Measurements from ENCODE around the gene TMEM266. TPM values are rescaled to one million over a fixed set of nuclear protein-coding genes. Genes with fewer than 3 reads are reported as not detected.

TMEM266 gene
- total RNA-seq, 1 donor from 2014 or later: 0.16 TPM

DNA sequence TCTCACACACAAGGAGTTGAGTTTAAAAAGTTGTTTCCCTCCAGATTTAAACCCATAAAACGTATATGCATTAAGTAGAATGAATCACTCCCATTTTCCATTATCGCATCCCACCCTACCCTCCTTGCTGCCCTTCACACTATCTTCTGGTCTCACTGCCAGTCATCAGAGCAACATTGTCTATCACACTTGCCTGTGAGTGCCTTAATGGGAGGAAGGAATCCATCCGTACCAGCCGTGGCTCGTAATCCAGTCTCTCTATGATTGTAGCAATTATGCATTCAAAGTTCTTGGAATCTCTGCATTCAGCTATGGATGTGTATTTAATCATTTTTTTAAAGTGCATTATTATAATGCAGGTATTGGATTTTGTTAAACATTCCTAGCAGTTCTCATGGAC, 1.9 kb downstream of the TMEM266 start:
- POLR2A ChIA-PET: interaction anchor here (0.7 kb wide), 1 partner anchor 240 kb away, joined by 3 read pairs; no protein-coding TSS in a partner anchor
- peaks cover 41% of the 10 kb centered on the region for H3K4me1 Mint-ChIP-seq
- no peak overlapping the region for H3K4me3 Mint-ChIP-seq
- ATAC-seq (ENCODE audit: low read depth) (no peak), DNase-seq (no peak)
- TF ChIP-seq, protein P1, sequence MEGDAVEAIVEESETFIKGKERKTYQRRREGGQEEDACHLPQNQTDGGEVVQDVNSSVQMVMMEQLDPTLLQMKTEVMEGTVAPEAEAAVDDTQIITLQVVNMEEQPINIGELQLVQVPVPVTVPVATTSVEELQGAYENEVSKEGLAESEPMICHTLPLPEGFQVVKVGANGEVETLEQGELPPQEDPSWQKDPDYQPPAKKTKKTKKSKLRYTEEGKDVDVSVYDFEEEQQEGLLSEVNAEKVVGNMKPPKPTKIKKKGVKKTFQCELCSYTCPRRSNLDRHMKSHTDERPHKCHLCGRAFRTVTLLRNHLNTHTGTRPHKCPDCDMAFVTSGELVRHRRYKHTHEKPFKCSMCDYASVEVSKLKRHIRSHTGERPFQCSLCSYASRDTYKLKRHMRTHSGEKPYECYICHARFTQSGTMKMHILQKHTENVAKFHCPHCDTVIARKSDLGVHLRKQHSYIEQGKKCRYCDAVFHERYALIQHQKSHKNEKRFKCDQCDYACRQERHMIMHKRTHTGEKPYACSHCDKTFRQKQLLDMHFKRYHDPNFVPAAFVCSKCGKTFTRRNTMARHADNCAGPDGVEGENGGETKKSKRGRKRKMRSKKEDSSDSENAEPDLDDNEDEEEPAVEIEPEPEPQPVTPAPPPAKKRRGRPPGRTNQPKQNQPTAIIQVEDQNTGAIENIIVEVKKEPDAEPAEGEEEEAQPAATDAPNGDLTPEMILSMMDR (IDR thresholded peaks at IDR 0.05): no peak
- H3K9me3 Mint-ChIP-seq: no peaks in the 10 kb centered on the region
- no peak overlapping the region for H3K27ac Mint-ChIP-seq
- peaks cover 33% of the 10 kb centered on the region for H3K27me3 Mint-ChIP-seq
- CTCF ChIA-PET: interaction anchor here (7.9 kb wide), 1 partner anchor 78 kb away, joined by 101 read pairs; no protein-coding TSS in a partner anchor
- H3K36me3 Mint-ChIP-seq (ENCODE audit: low read depth): no peaks in the 10 kb centered on the region
- intact Hi-C loops (cut with micrococcal nuclease): no loop called here

DNA sequence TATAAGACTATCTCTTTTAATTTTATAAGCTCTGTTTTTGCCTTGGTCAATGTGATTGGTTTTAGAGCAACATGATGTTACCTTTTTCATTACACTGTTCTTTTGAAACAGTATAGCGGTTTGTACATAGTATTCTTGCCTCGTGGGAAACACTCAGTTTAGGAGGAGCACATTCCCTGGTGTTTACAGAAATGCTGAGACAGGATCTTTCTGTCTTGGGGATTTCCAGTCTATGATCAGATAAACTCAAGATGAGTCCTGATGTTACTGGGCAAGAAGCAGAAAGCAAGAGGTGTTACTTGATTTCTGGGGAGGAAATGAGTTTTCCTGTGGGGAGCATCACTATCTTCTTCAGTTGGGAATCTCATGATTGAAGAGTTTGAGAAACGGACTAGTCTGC, 2.5 kb downstream of the TMEM266 start:
- H3K27ac Mint-ChIP-seq: no peak overlapping the region
- H3K4me3 Mint-ChIP-seq: no peak overlapping the region
- ChIA-PET POLR2A (no interaction called here), CTCF (interaction anchor here (0.6 to 7.9 kb wide), 2 partner anchors 64 to 77 kb away, joined by 3 to 101 read pairs; no protein-coding TSS in a partner anchor)
- H3K4me1 Mint-ChIP-seq: peaks cover 35% of the 10 kb centered on the region
- no peaks in the 10 kb centered on the region for H3K9me3 Mint-ChIP-seq
- TF ChIP-seq, protein P1 (IDR thresholded peaks at IDR 0.05): no peak
- peaks cover 33% of the 10 kb centered on the region for H3K27me3 Mint-ChIP-seq
- no peak for DNase-seq
- intact Hi-C loops (cut with micrococcal nuclease): no loop called here
- H3K36me3 Mint-ChIP-seq (ENCODE audit: low read depth): no peaks in the 10 kb centered on the region
- no peak for ATAC-seq (ENCODE audit: low read depth)

DNA sequence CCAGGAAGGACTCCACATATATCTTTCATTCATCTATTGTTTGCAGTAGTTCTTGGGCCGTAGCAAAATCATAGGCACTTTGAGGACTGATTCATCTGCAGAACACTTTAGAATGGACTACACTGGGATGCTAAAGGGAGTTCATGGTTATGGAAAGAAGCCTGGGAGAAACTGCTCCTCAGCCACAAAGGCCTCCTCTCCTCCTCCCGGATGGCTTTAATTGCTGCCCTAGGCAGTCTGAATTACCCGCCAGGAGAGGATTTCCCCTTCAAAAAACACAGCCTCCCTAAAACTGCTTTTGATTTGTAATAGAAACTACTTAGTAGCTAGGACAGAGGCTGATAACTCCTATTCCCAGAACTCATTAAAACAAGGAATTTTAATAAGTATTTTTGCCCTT, 4.6 kb downstream of the TMEM266 start:
- H3K36me3 Mint-ChIP-seq (ENCODE audit: low read depth): no peaks in the 10 kb centered on the region
- ChIA-PET CTCF (no interaction called here), POLR2A (no interaction called here)
- TF ChIP-seq, protein P1 (IDR thresholded peaks at IDR 0.05): no peak
- no peaks in the 10 kb centered on the region for H3K9me3 Mint-ChIP-seq
- H3K4me1 Mint-ChIP-seq: peaks cover 16% of the 10 kb centered on the region
- ATAC-seq (ENCODE audit: low read depth) (no peak), DNase-seq (no peak)
- H3K27me3 Mint-ChIP-seq: peaks cover 31% of the 10 kb centered on the region
- intact Hi-C loops (cut with micrococcal nuclease): no loop called here
- H3K4me3 Mint-ChIP-seq: no peak overlapping the region
- no peak overlapping the region for H3K27ac Mint-ChIP-seq

DNA sequence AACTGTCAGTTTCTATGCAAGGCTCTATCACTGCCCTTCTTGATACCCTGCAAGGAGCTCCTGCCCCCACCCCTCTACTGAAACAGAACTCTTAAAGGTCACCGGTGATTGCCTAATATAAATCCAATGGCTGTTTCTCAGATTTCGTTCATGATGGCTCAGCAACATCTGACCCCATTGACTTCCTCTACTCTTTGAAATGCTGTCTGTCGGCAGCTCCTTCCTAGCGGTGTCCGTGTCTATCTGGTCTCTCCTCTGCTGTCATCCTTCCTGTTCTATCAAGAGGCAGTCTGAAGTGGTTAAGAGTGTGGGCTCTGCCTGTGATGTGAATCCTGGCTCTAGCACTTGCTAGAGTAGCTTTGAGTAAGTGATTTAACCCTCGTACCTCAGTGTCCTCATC, 5.5 kb downstream of the TMEM266 start:
- Mint-ChIP-seq H3K9me3 (no peaks in the 10 kb centered on the region), H3K27ac (no peak overlapping the region), H3K36me3 (ENCODE audit: low read depth) (no peaks in the 10 kb centered on the region), H3K4me3 (no peak overlapping the region), H3K27me3 (peaks cover 31% of the 10 kb centered on the region), H3K4me1 (peaks cover 12% of the 10 kb centered on the region)
- intact Hi-C loops (cut with micrococcal nuclease): no loop called here
- no peak for DNase-seq
- CTCF ChIA-PET: interaction anchor here (0.6 kb wide), 1 partner anchor 8 kb away, joined by 3 read pairs; no protein-coding TSS in a partner anchor
- TF ChIP-seq, protein P1 (IDR thresholded peaks at IDR 0.05): no peak
- POLR2A ChIA-PET: no interaction called here
- ATAC-seq (ENCODE audit: low read depth): no peak

DNA sequence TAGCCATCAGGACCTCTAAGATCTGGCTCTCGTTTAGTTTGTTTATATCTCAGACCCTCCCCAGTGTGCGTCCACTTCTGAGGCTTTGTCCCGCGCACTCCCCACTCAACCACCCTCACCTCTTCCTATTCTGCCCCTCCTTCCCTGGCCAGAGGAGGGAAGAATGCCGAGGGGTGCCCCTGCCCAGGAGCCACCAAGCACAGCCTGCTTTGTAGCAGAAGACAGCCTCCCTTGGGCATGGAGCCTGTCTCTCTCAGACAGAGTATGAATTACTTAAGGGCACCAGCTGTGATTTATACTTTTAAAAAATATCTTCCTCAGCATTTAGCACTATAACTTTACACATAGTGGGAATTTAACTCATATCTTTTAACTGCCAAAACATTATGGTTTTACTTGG, 6.0 kb downstream of the TMEM266 start:
- H3K27ac Mint-ChIP-seq: no peak overlapping the region
- H3K4me3 Mint-ChIP-seq: no peak overlapping the region
- peaks cover 7% of the 10 kb centered on the region for H3K4me1 Mint-ChIP-seq
- TF ChIP-seq, protein P1 (IDR thresholded peaks at IDR 0.05): no peak
- H3K9me3 Mint-ChIP-seq: no peaks in the 10 kb centered on the region
- ATAC-seq (ENCODE audit: low read depth) (no peak), DNase-seq (no peak)
- POLR2A ChIA-PET: no interaction called here
- CTCF ChIA-PET: interaction anchor here (0.6 kb wide), 1 partner anchor 9 kb away, joined by 3 read pairs; no protein-coding TSS in a partner anchor
- no peaks in the 10 kb centered on the region for H3K36me3 Mint-ChIP-seq (ENCODE audit: low read depth)
- intact Hi-C loops (cut with micrococcal nuclease): no loop called here
- H3K27me3 Mint-ChIP-seq: peaks cover 31% of the 10 kb centered on the region

Data from activated B cell treated with CpG ODN at 0.5 μM for 24 hours (primary cell).